OCI-M1 (cell line): ENCODE data around the gene OTOP1.
"Not testable (repeated sequence)": the region's sequence is repeated elsewhere in the genome, so short reads cannot be mapped to it uniquely, and the experiment has no call there.

ENCODE experiments used
- DNase-seq: peaks from one replicate; lab custom pipeline; 2025; lab: John Stamatoyannopoulos, UW

OTOP1 gene

DNA sequence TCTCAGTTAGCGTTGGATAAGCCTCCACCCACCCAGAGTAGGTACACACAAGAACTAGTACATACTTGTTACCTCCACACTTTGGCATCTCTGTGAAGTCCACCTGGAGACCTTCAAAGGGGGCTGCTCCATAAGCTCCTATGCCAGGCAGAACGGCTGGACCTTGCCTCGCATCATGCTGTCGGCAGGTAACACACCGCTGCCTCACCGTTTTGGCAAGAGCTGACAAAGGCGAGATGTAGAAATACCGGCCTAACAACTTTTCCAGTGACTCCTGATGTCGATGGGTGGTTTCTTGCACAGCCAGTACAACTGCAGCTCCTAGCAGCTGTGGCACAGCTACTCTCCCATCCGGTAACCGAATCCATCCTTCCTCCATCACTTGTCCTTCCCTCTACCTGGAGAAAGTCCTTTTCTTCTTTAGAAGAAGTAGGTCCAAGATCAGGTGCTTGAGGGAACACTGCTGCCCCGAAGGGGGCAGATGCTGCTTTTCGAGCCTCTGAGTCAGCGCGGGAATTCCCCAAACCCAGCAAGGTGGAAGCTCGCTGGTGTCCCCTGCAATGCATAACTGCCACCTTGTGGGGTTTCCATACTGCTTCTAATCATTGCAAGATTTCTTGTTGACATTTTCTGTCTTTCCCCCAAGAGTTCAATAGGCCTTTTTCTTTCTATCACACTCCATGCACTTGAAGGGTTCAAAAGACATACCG, 65.6 kb downstream of the OTOP1 start:
- not testable (repeated sequence) for DNase-seq

DNA sequence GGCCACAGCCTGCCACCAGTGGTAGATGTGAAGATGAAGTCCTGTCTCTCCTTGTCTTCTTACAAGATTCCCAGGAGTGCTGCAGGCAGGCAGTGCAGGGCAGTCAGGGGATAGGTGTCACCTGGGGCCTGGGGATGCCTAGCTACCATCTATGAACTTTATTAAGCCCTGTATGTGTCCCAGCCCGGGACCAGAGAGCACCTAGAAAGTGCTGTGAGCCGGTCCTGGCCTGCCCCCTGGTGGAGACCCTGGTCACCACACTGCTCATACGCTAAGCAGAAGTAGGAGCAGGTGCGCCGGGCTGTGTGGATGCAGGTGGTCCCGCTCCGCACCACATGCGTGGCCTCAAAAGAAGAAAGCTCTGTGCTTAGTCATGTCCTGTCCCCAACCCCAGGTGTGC, 81.1 kb downstream of the OTOP1 start:
- peak; percentile 57 for DNase-seq

- DNase-seq, result not testable (repeated sequence)
These were observed 83.4 kb downstream of the OTOP1 start for GRCh38 chr4:4143376-4143775.

DNA sequence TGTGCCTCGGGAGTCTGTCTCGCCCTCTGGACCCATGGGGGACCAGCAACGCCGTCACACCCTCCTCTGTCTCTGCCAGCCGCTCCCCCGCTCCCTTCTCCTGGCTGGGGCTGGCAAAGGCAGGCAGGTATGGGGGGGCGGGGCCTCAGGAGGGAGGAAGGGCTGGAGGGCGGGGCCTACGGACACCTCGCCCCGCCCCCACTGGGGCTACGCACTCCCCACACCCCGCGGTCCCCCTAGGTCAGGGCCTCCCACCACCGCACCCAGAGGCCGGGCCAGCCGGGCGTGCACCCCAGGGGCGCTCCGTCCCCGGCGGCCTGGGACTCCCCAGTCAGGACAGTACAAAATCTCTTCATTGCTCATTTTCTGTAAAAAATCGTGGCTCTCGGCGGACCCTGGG, 84.0 kb downstream of the OTOP1 start:
- DNase-seq, result not testable (repeated sequence)

DNA sequence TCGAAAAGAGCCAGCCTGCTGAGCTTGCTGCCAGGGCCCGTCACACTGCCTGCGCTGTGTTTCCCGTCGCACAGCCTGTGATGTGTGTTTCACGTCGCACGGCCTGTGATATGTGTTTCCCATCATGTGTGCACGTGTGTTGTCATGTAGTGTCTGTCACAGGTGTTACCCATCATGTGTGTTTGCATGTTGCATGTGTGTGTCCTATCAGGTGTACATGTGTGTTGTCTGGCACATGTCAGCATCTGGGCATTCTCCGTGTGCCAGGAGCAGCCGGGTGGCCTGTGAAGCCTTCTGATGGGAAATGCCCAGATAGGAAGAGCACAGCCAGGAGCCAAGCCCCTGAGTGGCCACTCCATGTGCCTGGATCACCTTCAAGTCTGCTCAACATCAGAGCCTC, 85.5 kb downstream of the OTOP1 start:
- DNase-seq, result not testable (repeated sequence)
